ENCODE measurements around the gene LSM14B.

DNA sequence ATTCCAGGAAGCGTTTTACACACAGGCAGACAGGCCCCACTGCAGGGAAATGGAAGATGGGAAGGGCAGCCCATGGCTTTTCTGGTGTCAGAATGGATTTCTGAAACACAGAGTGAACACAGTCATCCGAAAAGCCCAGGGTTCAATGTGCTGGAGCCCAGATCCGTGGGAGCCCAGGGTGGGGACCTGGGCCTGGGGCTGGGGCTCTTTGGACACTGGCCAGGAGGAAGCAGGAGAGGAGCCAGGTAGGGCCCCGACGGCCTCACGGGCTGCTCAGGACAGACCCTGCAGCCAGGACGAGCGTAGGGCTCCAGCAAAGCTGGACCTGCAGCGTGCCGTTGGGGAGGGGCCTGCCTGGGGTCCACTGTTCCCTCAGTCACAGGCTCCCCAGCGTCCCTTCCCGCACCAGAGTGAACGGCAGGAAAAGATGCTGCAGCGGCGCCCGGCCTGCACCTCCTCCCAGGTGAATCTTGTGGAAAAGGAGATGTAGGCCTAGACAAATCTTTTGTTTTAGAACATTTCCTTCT is 24.3 kb upstream of the LSM14B start:
- TF ChIP-seq CTCF (IDR thresholded peaks at IDR 0.05): no peak
- TF ChIP-seq POLR2A (IDR thresholded peaks at IDR 0.05): no peak
- TF ChIP-seq POLR2AphosphoS5 (IDR thresholded peaks at IDR 0.05; ENCODE audit: insufficient read depth in 1 of 2, low read depth in 1 of 2): no peak

Data from vagina (tissue), 2 donors.